Measurements from ENCODE around the gene NID2.

NID2 gene

GRCh38 chr14:52002542-52002941 lies 66.3 kb downstream of the NID2 start:
- DNase-seq (ENCODE audit: extremely low read depth, low read depth), result no peak
- TF ChIP-seq, protein P1, sequence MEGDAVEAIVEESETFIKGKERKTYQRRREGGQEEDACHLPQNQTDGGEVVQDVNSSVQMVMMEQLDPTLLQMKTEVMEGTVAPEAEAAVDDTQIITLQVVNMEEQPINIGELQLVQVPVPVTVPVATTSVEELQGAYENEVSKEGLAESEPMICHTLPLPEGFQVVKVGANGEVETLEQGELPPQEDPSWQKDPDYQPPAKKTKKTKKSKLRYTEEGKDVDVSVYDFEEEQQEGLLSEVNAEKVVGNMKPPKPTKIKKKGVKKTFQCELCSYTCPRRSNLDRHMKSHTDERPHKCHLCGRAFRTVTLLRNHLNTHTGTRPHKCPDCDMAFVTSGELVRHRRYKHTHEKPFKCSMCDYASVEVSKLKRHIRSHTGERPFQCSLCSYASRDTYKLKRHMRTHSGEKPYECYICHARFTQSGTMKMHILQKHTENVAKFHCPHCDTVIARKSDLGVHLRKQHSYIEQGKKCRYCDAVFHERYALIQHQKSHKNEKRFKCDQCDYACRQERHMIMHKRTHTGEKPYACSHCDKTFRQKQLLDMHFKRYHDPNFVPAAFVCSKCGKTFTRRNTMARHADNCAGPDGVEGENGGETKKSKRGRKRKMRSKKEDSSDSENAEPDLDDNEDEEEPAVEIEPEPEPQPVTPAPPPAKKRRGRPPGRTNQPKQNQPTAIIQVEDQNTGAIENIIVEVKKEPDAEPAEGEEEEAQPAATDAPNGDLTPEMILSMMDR (IDR thresholded peaks at IDR 0.05; ENCODE audit: low read depth, low read length), result no peak

GRCh38 chr14:52000696-52001095 lies 68.2 kb downstream of the NID2 start:
- no peak for DNase-seq (ENCODE audit: extremely low read depth, low read depth)
- TF ChIP-seq, protein P1 (IDR thresholded peaks at IDR 0.05; ENCODE audit: low read depth, low read length), result no peak

GRCh38 chr14:52000019-52000582 lies 68.8 kb downstream of the NID2 start:
- DNase-seq (ENCODE audit: extremely low read depth, low read depth), result no peak
- TF ChIP-seq, protein P1 (IDR thresholded peaks at IDR 0.05; ENCODE audit: low read depth, low read length), result no peak

- DNase-seq (ENCODE audit: extremely low read depth, low read depth), result no peak
- TF ChIP-seq, protein P1 (IDR thresholded peaks at IDR 0.05; ENCODE audit: low read depth, low read length), result no peak
These were observed 69.8 kb downstream of the NID2 start for GRCh38 chr14:51999084-51999483.

- no peak for DNase-seq (ENCODE audit: extremely low read depth, low read depth)
- TF ChIP-seq, protein P1 (IDR thresholded peaks at IDR 0.05; ENCODE audit: low read depth, low read length), result no peak
These were observed 70.5 kb downstream of the NID2 start for GRCh38 chr14:51998348-51998747.

DNA sequence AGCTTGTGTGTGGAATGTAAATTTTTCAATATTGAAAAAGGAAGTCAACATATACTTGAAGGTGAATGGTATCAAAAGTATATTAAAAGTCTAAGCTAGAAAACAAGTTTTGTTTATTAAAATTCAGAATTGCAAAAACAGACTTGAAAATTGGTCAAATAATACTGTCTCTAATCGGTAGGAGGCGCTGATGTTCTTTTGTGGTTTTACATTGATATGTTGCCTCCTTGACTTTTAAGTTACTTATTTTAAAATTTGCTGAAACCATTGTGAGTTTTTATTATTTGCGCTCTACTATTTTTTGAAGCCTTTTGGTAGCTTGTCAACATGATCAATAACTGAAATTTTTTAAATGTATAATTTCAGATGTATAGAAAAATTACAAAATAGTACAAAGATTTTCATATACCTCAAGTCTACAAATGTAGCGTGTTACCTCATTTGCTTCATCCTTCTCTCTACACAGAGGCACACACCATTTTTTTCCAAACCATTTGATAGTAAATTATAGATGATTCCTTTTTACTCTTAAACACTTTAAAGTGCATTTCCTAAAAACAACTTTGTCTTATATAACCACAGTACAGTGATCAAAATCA lies 72.6 kb downstream of the NID2 start:
- TF ChIP-seq, protein P1 (IDR thresholded peaks at IDR 0.05; ENCODE audit: low read depth, low read length), result peak; percentile 61
- DNase-seq (ENCODE audit: extremely low read depth, low read depth), result peak; percentile 32

GRCh38 chr14:51993285-51993920 lies 75.5 kb downstream of the NID2 start:
- TF ChIP-seq, protein P1 (IDR thresholded peaks at IDR 0.05; ENCODE audit: low read depth, low read length), result no peak
- DNase-seq (ENCODE audit: extremely low read depth, low read depth), result no peak
